PFSK-1 (cell line): ENCODE results near the gene NCLN.

Experiments
- POLR2AphosphoS5 ChIP-seq: IDR thresholded peaks from 2 replicates; pipeline ENCODE4 v1.6.1; 2012; ENCODE audit warnings: low read depth, mild to moderate bottlenecking, control low read depth, low read length, moderate library complexity
- SIN3A ChIP-seq: IDR thresholded peaks from 2 replicates; pipeline ENCODE4 v1.6.1; 2012; ENCODE audit warnings: mild to moderate bottlenecking, low read length, moderate library complexity, borderline replicate concordance; ENCODE audit not compliant: insufficient read depth

GRCh38 chr19:3254520-3254919 lies 68.8 kb downstream of the NCLN start:
- TF ChIP-seq SIN3A (no peak), POLR2AphosphoS5 (no peak)
